ENCODE results near the gene RANBP1. TPM values are rescaled to one million over a fixed set of nuclear protein-coding genes. Genes with fewer than 3 reads are reported as not detected.

The RANBP1 gene
- total RNA-seq, 1 experiment from 2014 or later, result 443 TPM

GRCh38 chr22:20166703-20167102 is 50.8 kb downstream of the RANBP1 start:
- CTCF ChIA-PET, result interaction anchor here (1.8 kb wide), 1 partner anchor 13 kb away, joined by 6 read pairs; no protein-coding TSS in a partner anchor
- peaks cover 2% of the 10 kb centered on the region; the same call in 1 of the 2 replicates for H3K36me3 Mint-ChIP-seq
- H3K27me3 Mint-ChIP-seq (ENCODE audit: low read depth), result no peaks in the 10 kb centered on the region
- ATAC-seq (no peak), DNase-seq (ENCODE audit: low spot score) (no peak)
- H3K9me3 Mint-ChIP-seq, result peaks cover 4% of the 10 kb centered on the region
- no peak for TF ChIP-seq HMGA2 (CRISPR knock-in tag; IDR thresholded peaks at IDR 0.05)
- TF ChIP-seq MLX (CRISPR knock-in tag; IDR thresholded peaks at IDR 0.05), result no peak
- no peak for TF ChIP-seq NFATC4 (CRISPR knock-in tag; IDR thresholded peaks at IDR 0.05)
- no peak for TF ChIP-seq CBFB (CRISPR knock-in tag; IDR thresholded peaks at IDR 0.05; ENCODE audit: low read depth)
- TF ChIP-seq CTCF (IDR thresholded peaks at IDR 0.05), result no peak
- no peak for TF ChIP-seq SMAD3 (CRISPR knock-in tag; IDR thresholded peaks at IDR 0.05; ENCODE audit: borderline replicate concordance)
- TF ChIP-seq ZNF232 (CRISPR knock-in tag; IDR thresholded peaks at IDR 0.05), result no peak
- no peaks in the 10 kb centered on the region for H3K4me1 Mint-ChIP-seq
- POLR2A ChIA-PET, result no interaction called here
- no peak overlapping the region for H3K4me3 Mint-ChIP-seq
- H3K27ac Mint-ChIP-seq, result no peak overlapping the region

GRCh38 chr22:20167643-20168322 is 51.9 kb downstream of the RANBP1 start:
- POLR2A ChIA-PET, result no interaction called here
- no peak for TF ChIP-seq ZNF423 (CRISPR knock-in tag; IDR thresholded peaks at IDR 0.05)
- TF ChIP-seq ZNF396 (CRISPR knock-in tag; IDR thresholded peaks at IDR 0.05; ENCODE audit: borderline replicate concordance), result no peak
- Mint-ChIP-seq H3K27me3 (ENCODE audit: low read depth) (no peaks in the 10 kb centered on the region), H3K9me3 (peaks cover 4% of the 10 kb centered on the region), H3K4me1 (no peaks in the 10 kb centered on the region), H3K4me3 (no peak overlapping the region), H3K27ac (no peak overlapping the region), H3K36me3 (peaks cover 2% of the 10 kb centered on the region; the same call in 1 of the 2 replicates)
- ATAC-seq, result no peak
- CTCF ChIA-PET, result interaction anchor here (0.6 to 2.2 kb wide), 7 partner anchors 9 to 116 kb away, joined by 3 to 9 read pairs (median 6); no protein-coding TSS in a partner anchor
- DNase-seq (ENCODE audit: low spot score), result no peak

GRCh38 chr22:20169253-20169822 is 53.4 kb downstream of the RANBP1 start:
- H3K27me3 Mint-ChIP-seq (ENCODE audit: low read depth), result no peaks in the 10 kb centered on the region
- H3K9me3 Mint-ChIP-seq, result peaks cover 1% of the 10 kb centered on the region
- no peak overlapping the region for H3K27ac Mint-ChIP-seq
- no peak for DNase-seq (ENCODE audit: low spot score)
- no peak overlapping the region for H3K4me3 Mint-ChIP-seq
- TF ChIP-seq E2F5 (CRISPR knock-in tag; IDR thresholded peaks at IDR 0.05), result no peak
- TF ChIP-seq SP1 (CRISPR knock-in tag; conservative IDR thresholded peaks at IDR 0.05), result no peak
- no peak for TF ChIP-seq E2F1 (CRISPR knock-in tag; IDR thresholded peaks at IDR 0.05)
- no peak for TF ChIP-seq RORB (CRISPR knock-in tag; IDR thresholded peaks at IDR 0.05)
- no peak for TF ChIP-seq IRF1 (CRISPR knock-in tag; IDR thresholded peaks at IDR 0.05)
- no peak for TF ChIP-seq ZNF263 (CRISPR knock-in tag; IDR thresholded peaks at IDR 0.05; ENCODE audit: low read depth)
- ChIA-PET POLR2A (no interaction called here), CTCF (interaction anchor here (2.0 to 2.2 kb wide), 2 partner anchors 69 to 77 kb away, joined by 5 to 9 read pairs; no protein-coding TSS in a partner anchor)
- no peak for ATAC-seq
- H3K4me1 Mint-ChIP-seq, result no peaks in the 10 kb centered on the region
- H3K36me3 Mint-ChIP-seq, result peaks cover under 1% of the 10 kb centered on the region; the same call in 1 of the 2 replicates
